Heart left ventricle (tissue), 16 donors: ENCODE results near the gene VRK2. TPM values are rescaled to one million over a fixed set of nuclear protein-coding genes. Genes with fewer than 3 reads are reported as not detected.

Experiments used
- ATAC-seq, 4 donors: fragments of 200-7000 bp; cut with Tn5 transposase; one replicate each; pipeline ENCODE4 v1.9.1; 2020 to 2022; ENCODE audit warnings: moderate library complexity in 4 of 4, mild to moderate bottlenecking in 3 of 4, moderate number of reproducible peaks in 1 of 4
- DNase-seq, 5 donors: peaks; one replicate each; pipeline ENCODE4 v3.0.0-alpha.2; 2020
- H3K27ac ChIP-seq, 12 donors: fragments of 200-600 bp; sonication (generic) in 4 of 12; one replicate each; pipeline versions ENCODE4 v1.5.0 to v1.8.0; 2016 to 2022; ENCODE audit warnings: mild to moderate bottlenecking in 2 of 12
- H3K27me3 ChIP-seq, 9 donors: fragments of 200-600 bp; sonication (generic) in 2 of 9; one replicate each; pipeline versions ENCODE4 v1.5.1 to v1.8.0; 2016 to 2022; ENCODE audit warnings: mild to moderate bottlenecking in 3 of 9
- H3K36me3 ChIP-seq, 9 donors: fragments of 200-600 bp; sonication (generic) in 2 of 9; one replicate each; pipeline versions ENCODE4 v1.5.0 to v1.8.0; 2018 to 2022; ENCODE audit warnings: mild to moderate bottlenecking in 2 of 9
- H3K4me1 ChIP-seq, 12 donors: fragments of 200-600 bp; sonication (generic) in 4 of 12; one replicate each; pipeline versions ENCODE4 v1.5.0 to v1.8.0; 2016 to 2022; ENCODE audit warnings: mild to moderate bottlenecking in 3 of 12
- H3K4me3 ChIP-seq, 12 donors: fragments of 200-600 bp; sonication (generic) in 4 of 12; one replicate each; pipeline versions ENCODE4 v1.5.0 to v1.8.0; 2017 to 2022; ENCODE audit warnings: mild to moderate bottlenecking in 9 of 12, moderate library complexity in 4 of 12
- H3K9me3 ChIP-seq, 12 donors: fragments of 200-600 bp; sonication (generic) in 4 of 12; one replicate each; pipeline versions ENCODE4 v1.5.0 to v1.8.0; 2016 to 2022; ENCODE audit warnings: mild to moderate bottlenecking in 1 of 12
- POLR2A ChIP-seq, 2 donors: fragments of 450-650 bp; IDR thresholded peaks; one replicate each; pipeline ENCODE4 v1.6.1; 2017; ENCODE audit warnings: antibody characterized with exemption in 2 of 2, mild to moderate bottlenecking in 2 of 2, moderate library complexity in 2 of 2
- WGBS, 4 donors: extraction: QIAGEN DNeasy Blood & Tissue Kit in 2 of 4; methylation state at CpG; one replicate each; pipeline versions ENCODE4 v1.1.5 to v1.1.7; 2013 to 2018; 5-methylcytosine and 5-hydroxymethylcytosine counted together
- intact Hi-C, 10 donors: fragments of 100-400 bp; cut with DNase I; formaldehyde crosslinking; loops; one replicate each; pipeline versions ENCODE4 v1.11.1 to v1.14.2; 2022
- polyA plus RNA-seq, 2 donors: library from polyadenylated mRNA; stranded (reverse); fragments of 200-250 nt; gene quantifications; one replicate each; pipeline ENCODE4 v1.2.3, GENCODE V29; 2013
- total RNA-seq, 9 donors: library from RNA; depleted of rRNA in 2 of 9; stranded (reverse); fragments of >200 nt in 2 of 9; fragmentation: NEBNext Ultra II Directional in 3 of 9; extraction: Animal tissue kit (Norgen Biotek cat#: 25700) in 3 of 9; gene quantifications; one replicate each; pipeline versions ENCODE4 v1.1.0 to v1.2.4, GENCODE V29; 2016 to 2023
- TF ChIP-seq, protein P1 (sequence below), 12 donors: fragments of 200-600 bp; sonication (generic) in 4 of 12; IDR thresholded peaks; one replicate each; pipeline versions ENCODE4 v1.5.0 to v1.8.0; 2018 to 2022; ENCODE audit warnings: antibody characterized with exemption in 12 of 12, mild to moderate bottlenecking in 5 of 12
- donor health status: ischemic (EF 13 %, LVEDD 7.1; RV severe dilation, severe dysfunction).
- donor health status: healthy with polysubstance abuse.
- donor health status: DM: no; HTN: yes; CAD: no.
- donor health status: DM: no; HTN: no; CAD: no.
- donor health status: ischemic (EF 25% LVEDD 6.9; RV normal size, moderate dysfunction).
- donor health status: ischemic (EF 25% LVEDD 5.7; RV mildly dilated, moderate dysfunction).
- donor health status: healthy.
- donor health status: DM: yes; HTN: yes; CAD: no.
- donor health status: ischemic (EF 35%, LVEDD 5.7; RV mildly dilated, moderate dysfunction).
- donor health status: nonischemic (EF 11% LVEDD 7.7; RV severe dilation, severe dysfunction).
- donor health status: DM: yes; HTN: yes; CAD: no.
- donor health status: PGD.
- donor health status: ischemic (EF 29% LVEDD 5.4; RV normal size, mild dysfunction).
- donor health status: nonischemic (EF 23%, LVEDD 6.1; RV moderate dilation, normal function).

Gene VRK2
- total and polyA plus RNA-seq, 11 donors = 8.0 to 35.0 (median 26.8) TPM

- TF ChIP-seq, protein P1, sequence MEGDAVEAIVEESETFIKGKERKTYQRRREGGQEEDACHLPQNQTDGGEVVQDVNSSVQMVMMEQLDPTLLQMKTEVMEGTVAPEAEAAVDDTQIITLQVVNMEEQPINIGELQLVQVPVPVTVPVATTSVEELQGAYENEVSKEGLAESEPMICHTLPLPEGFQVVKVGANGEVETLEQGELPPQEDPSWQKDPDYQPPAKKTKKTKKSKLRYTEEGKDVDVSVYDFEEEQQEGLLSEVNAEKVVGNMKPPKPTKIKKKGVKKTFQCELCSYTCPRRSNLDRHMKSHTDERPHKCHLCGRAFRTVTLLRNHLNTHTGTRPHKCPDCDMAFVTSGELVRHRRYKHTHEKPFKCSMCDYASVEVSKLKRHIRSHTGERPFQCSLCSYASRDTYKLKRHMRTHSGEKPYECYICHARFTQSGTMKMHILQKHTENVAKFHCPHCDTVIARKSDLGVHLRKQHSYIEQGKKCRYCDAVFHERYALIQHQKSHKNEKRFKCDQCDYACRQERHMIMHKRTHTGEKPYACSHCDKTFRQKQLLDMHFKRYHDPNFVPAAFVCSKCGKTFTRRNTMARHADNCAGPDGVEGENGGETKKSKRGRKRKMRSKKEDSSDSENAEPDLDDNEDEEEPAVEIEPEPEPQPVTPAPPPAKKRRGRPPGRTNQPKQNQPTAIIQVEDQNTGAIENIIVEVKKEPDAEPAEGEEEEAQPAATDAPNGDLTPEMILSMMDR (IDR thresholded peaks at IDR 0.05) = no peak
- TF ChIP-seq POLR2A (IDR thresholded peaks at IDR 0.05) = no peak
- H3K4me3 ChIP-seq = no peak overlapping the region
- intact Hi-C loops = no loop called here
- no peaks in the 10 kb centered on the region for H3K27me3 ChIP-seq
- ATAC-seq = no peak
- H3K4me1 ChIP-seq = peaks cover 0 to 6% (median 0%) of the 10 kb centered on the region in 12 donors
- no peak overlapping the region for H3K27ac ChIP-seq
- WGBS, 4 donors = 93 to 95% (median 94%) methylated on average over 4 of the region's 4 CpGs
- H3K9me3 ChIP-seq = peaks cover 0 to 22% (median 12%) of the 10 kb centered on the region in 12 donors
- peaks cover 0 to 13% (median 0%) of the 10 kb centered on the region in 9 donors for H3K36me3 ChIP-seq
- DNase-seq = no peak
These were observed 51.9 kb downstream of the VRK2 start for GRCh38 chr2:58098254-58099095.

DNA sequence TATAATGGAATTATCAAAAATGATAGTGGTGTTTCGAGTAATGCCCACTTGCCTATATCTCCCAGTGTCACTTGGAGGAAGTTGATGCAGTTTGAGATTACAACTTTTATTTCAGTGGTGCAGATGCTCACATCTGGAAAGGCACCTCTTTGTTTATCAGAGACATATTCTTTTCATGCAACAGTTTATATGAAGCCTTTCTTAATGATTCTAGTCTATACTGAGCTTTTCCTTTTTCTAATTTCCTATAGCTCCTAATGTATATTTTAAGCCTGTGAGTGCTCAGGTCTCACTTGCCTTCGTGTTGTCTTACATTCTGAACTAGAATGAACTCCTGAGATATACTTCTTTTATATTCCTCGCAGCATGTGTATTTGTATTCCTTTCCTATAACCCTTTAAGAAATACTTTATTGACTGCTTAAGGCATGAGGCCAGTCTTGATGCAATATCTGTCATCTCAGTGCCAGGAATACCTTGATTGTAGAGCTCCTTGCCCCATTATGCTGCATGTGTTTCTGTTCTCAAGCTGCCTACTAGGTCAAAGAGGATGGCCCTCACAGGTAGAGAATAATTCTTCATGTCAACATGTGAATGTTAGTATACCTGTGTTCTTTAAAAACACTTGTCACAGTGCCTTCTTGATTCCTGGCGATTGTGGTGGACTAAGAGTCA lies 52.6 kb downstream of the VRK2 start:
- H3K27me3 ChIP-seq = no peaks in the 10 kb centered on the region
- TF ChIP-seq POLR2A (IDR thresholded peaks at IDR 0.05) = no peak
- TF ChIP-seq, protein P1 (IDR thresholded peaks at IDR 0.05) = no peak
- H3K36me3 ChIP-seq = peaks cover 0 to 13% (median 0%) of the 10 kb centered on the region in 9 donors
- ATAC-seq = no peak
- H3K27ac ChIP-seq = no peak overlapping the region
- 95 to 96% (median 95%) methylated on average over 4 of the region's 4 CpGs for WGBS, 4 donors
- intact Hi-C loops = no loop called here
- DNase-seq = no peak
- H3K9me3 ChIP-seq = peaks cover 0 to 21% (median 12%) of the 10 kb centered on the region in 12 donors
- peaks cover 0 to 6% (median 0%) of the 10 kb centered on the region in 12 donors for H3K4me1 ChIP-seq
- no peak overlapping the region for H3K4me3 ChIP-seq

DNA sequence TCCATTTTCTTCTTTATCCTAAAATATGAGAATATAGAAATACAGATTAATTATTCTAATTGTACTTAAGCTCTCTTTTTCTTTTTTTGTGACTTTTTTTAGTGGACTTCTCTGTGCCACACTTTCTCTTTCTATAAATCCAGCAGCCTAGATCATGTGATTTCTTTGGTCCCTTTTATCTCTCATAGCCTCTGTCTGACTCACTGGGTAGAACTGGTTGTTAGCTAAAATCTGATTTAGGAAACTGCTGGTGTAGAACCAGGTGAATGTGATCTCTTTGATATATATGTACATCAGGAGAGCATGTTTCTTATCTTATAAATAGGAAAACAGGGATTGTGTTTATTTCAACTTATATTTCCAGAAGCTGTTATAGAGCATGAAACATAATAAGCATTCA lies 54.9 kb downstream of the VRK2 start:
- TF ChIP-seq, protein P1 (IDR thresholded peaks at IDR 0.05) = no peak
- TF ChIP-seq POLR2A (IDR thresholded peaks at IDR 0.05) = no peak
- Histone ChIP-seq H3K36me3 (no peaks in the 10 kb centered on the region), H3K9me3 (no peaks in the 10 kb centered on the region), H3K4me3 (no peak overlapping the region), H3K27ac (no peak overlapping the region), H3K4me1 (peaks cover 0 to 6% (median 0%) of the 10 kb centered on the region in 12 donors), H3K27me3 (no peaks in the 10 kb centered on the region)
- no peak for ATAC-seq
- intact Hi-C loops = no loop called here
- no peak for DNase-seq

- ATAC-seq = no peak
- peak overlapping the region in 1 of 12 donors; percentile 83 for H3K27ac ChIP-seq
These were observed 60.3 kb downstream of the VRK2 start for GRCh38 chr2:58106896-58107295.

More at GRCh38 chr2:58106896-58107295, 60.3 kb downstream of the VRK2 start:
- peaks cover 0 to 3% (median 0%) of the 10 kb centered on the region in 9 donors for H3K36me3 ChIP-seq
- H3K27me3 ChIP-seq = no peaks in the 10 kb centered on the region
- DNase-seq = no peak
- no peak for TF ChIP-seq POLR2A (IDR thresholded peaks at IDR 0.05)
- TF ChIP-seq, protein P1 (IDR thresholded peaks at IDR 0.05) = no peak
- peaks cover 0 to 21% (median 0%) of the 10 kb centered on the region in 12 donors for H3K4me1 ChIP-seq
- no peaks in the 10 kb centered on the region for H3K9me3 ChIP-seq
- no peak overlapping the region for H3K4me3 ChIP-seq
- intact Hi-C loops = no loop called here
